Hepatocyte (in vitro differentiated cells): ENCODE data around the gene AKR1E2. TPM values are rescaled to one million over a fixed set of nuclear protein-coding genes. Genes with fewer than 3 reads are reported as not detected.
"Not testable (repeated sequence)": the region's sequence is repeated elsewhere in the genome, so short reads cannot be mapped to it uniquely, and the experiment has no call there.

Experiments
- DNase-seq: peaks from one replicate; pipeline ENCODE4 v3.0.0-alpha.2; 2016; ENCODE audit warnings: low spot score
- H2AFZ ChIP-seq: fragments of 200-600 bp; sonication (generic); 2 replicates; pipeline ENCODE4 v1.6.0; 2016; ENCODE audit warnings: antibody characterized with exemption, mild to moderate bottlenecking
- H3K27ac ChIP-seq: fragments of 200-600 bp; sonication (generic); 2 replicates; pipeline ENCODE4 v1.5.1; 2016; ENCODE audit warnings: mild to moderate bottlenecking
- H3K27me3 ChIP-seq: fragments of 200-600 bp; sonication (generic); 2 replicates; pipeline ENCODE4 v1.6.1; 2016
- H3K36me3 ChIP-seq: fragments of 200-600 bp; sonication (generic); replicated peaks from 2 replicates; pipeline ENCODE4 v1.5.1; 2016; ENCODE audit warnings: low read depth; ENCODE audit not compliant: insufficient read depth
- H3K4me1 ChIP-seq: fragments of 200-600 bp; sonication (generic); 2 replicates; pipeline ENCODE4 v1.5.1; 2016; ENCODE audit warnings: mild to moderate bottlenecking, moderate library complexity; ENCODE audit not compliant: insufficient read depth
- H3K4me2 ChIP-seq: fragments of 200-600 bp; sonication (generic); 2 replicates; pipeline ENCODE4 v1.6.0; 2016
- H3K4me3 ChIP-seq: fragments of 200-600 bp; sonication (generic); 2 replicates; pipeline ENCODE4 v1.5.1; 2016; ENCODE audit warnings: mild to moderate bottlenecking
- H3K79me2 ChIP-seq: fragments of 200-600 bp; sonication (generic); 2 replicates; pipeline ENCODE4 v1.6.0; 2017; ENCODE audit warnings: mild to moderate bottlenecking
- H3K9me2 ChIP-seq: fragments of 200-600 bp; sonication (generic); replicated peaks from 2 replicates; pipeline ENCODE4 v1.6.0; 2017; ENCODE audit warnings: mild to moderate bottlenecking; ENCODE audit not compliant: insufficient read depth
- H3K9me3 ChIP-seq: fragments of 200-600 bp; sonication (generic); 2 replicates; pipeline ENCODE4 v1.5.1; 2016; ENCODE audit warnings: low read depth, mild to moderate bottlenecking
- H4K20me1 ChIP-seq: fragments of 200-600 bp; sonication (generic); 2 replicates; pipeline ENCODE4 v1.6.0; 2016; ENCODE audit warnings: mild to moderate bottlenecking; ENCODE audit not compliant: insufficient read depth, poor library complexity, severe bottlenecking
- CTCF ChIP-seq: fragments of 200-600 bp; sonication (generic); IDR thresholded peaks from 2 replicates; pipeline ENCODE4 v1.5.1; 2016; ENCODE audit warnings: antibody characterized with exemption, mild to moderate bottlenecking; ENCODE audit not compliant: poor library complexity
- EZH2 ChIP-seq: fragments of 200-600 bp; sonication (generic); IDR thresholded peaks from 2 replicates; pipeline ENCODE4 v1.6.1; 2016; ENCODE audit warnings: antibody characterized with exemption, mild to moderate bottlenecking, borderline replicate concordance
- EZH2phosphoT487 ChIP-seq: fragments of 200-600 bp; sonication (generic); IDR thresholded peaks from one replicate; pipeline ENCODE4 v1.6.1; 2018; ENCODE audit warnings: antibody characterized with exemption, mild to moderate bottlenecking, low read depth, moderate library complexity; ENCODE audit not compliant: unreplicated experiment, severe bottlenecking
- WGBS: methylation state at CpG from one replicate; pipeline ENCODE4 v1.1.6; 2016; ENCODE audit warnings: low lambda C conversion rate; ENCODE audit errors: missing lambda C conversion rate; 5-methylcytosine and 5-hydroxymethylcytosine counted together
- polyA plus RNA-seq: library from polyadenylated mRNA; unstranded; fragments of >200 nt; fragmentation: Nextera tagmentation; extraction: Ambion mirVana; gene quantifications from 2 replicates; pipeline ENCODE4 v1.2.1, GENCODE V29; 2016
- total RNA-seq: library from RNA; depleted of rRNA; stranded (reverse); fragments of >200 nt; gene quantifications from 2 replicates; pipeline ENCODE4 v1.2.3, GENCODE V29; 2014

AKR1E2 gene
- total and polyA plus RNA-seq, 2 experiments from 2014 or later = 1.6 to 4.2 TPM

- not testable (repeated sequence) for DNase-seq, H3K79me2 ChIP-seq, H3K9me2 ChIP-seq, H3K4me3 ChIP-seq, H3K27ac ChIP-seq, H3K4me1 ChIP-seq, H3K27me3 ChIP-seq, H3K36me3 ChIP-seq, H4K20me1 ChIP-seq, H3K9me3 ChIP-seq, H3K4me2 ChIP-seq, H2AFZ ChIP-seq
- 12% methylated on average over 2 of the region's 11 CpGs for WGBS
- peak; percentile 22 for TF ChIP-seq CTCF
These were observed 10.3 kb upstream of the AKR1E2 start for GRCh38 chr10:4815646-4816180.

- Histone ChIP-seq H3K27ac (no peak overlapping the region), H3K4me2 (no peak overlapping the region), H3K4me1 (no peaks in the 10 kb centered on the region), H3K9me3 (no peaks in the 10 kb centered on the region), H4K20me1 (no peaks in the 10 kb centered on the region), H3K36me3 (no peaks in the 10 kb centered on the region), H2AFZ (no peak overlapping the region), H3K27me3 (no peaks in the 10 kb centered on the region), H3K79me2 (no peaks in the 10 kb centered on the region), H3K4me3 (no peak overlapping the region), H3K9me2 (no peaks in the 10 kb centered on the region)
- TF ChIP-seq CTCF (no peak), EZH2 (no peak), EZH2phosphoT487 (no peak)
- DNase-seq = no peak
- 91% methylated on average over 4 of the region's 4 CpGs for WGBS
These were observed 9.0 kb upstream of the AKR1E2 start for GRCh38 chr10:4816966-4817365.

- Histone ChIP-seq H3K4me1 (no peaks in the 10 kb centered on the region), H3K36me3 (no peaks in the 10 kb centered on the region), H3K9me3 (no peaks in the 10 kb centered on the region), H3K27me3 (no peaks in the 10 kb centered on the region), H3K27ac (no peak overlapping the region), H3K4me2 (no peak overlapping the region), H3K4me3 (no peak overlapping the region), H3K79me2 (no peaks in the 10 kb centered on the region), H3K9me2 (no peaks in the 10 kb centered on the region), H2AFZ (no peak overlapping the region), H4K20me1 (no peaks in the 10 kb centered on the region)
- DNase-seq = no peak
- 60% methylated on average over 2 of the region's 2 CpGs for WGBS
- no peak for TF ChIP-seq CTCF
- no peak for TF ChIP-seq EZH2
- TF ChIP-seq EZH2phosphoT487 = no peak
These were observed 6.9 kb upstream of the AKR1E2 start for GRCh38 chr10:4819067-4819466.

GRCh38 chr10:4819707-4820106, 6.3 kb upstream of the AKR1E2 start:
- H3K9me3 ChIP-seq = no peaks in the 10 kb centered on the region
- no peak overlapping the region for H3K4me3 ChIP-seq
- H3K4me1 ChIP-seq = no peaks in the 10 kb centered on the region
- no peak overlapping the region for H2AFZ ChIP-seq
- H3K9me2 ChIP-seq = no peaks in the 10 kb centered on the region
- 87% methylated on average over 7 of the region's 7 CpGs for WGBS
- H3K79me2 ChIP-seq = no peaks in the 10 kb centered on the region
- DNase-seq = no peak
- no peak for TF ChIP-seq EZH2phosphoT487
- no peak for TF ChIP-seq CTCF
- TF ChIP-seq EZH2 = no peak
- no peak overlapping the region for H3K4me2 ChIP-seq
- H3K27me3 ChIP-seq = no peaks in the 10 kb centered on the region
- H3K27ac ChIP-seq = no peak overlapping the region
- H3K36me3 ChIP-seq = no peaks in the 10 kb centered on the region
- no peaks in the 10 kb centered on the region for H4K20me1 ChIP-seq
